Transverse colon (tissue), 4 donors: ENCODE results near the gene DDR2. TPM values are rescaled to one million over a fixed set of nuclear protein-coding genes. Genes with fewer than 3 reads are reported as not detected.
"Not testable (repeated sequence)": the region's sequence is repeated elsewhere in the genome, so short reads cannot be mapped to it uniquely, and the experiment has no call there.

Experiments used
- DNase-seq: peaks from one replicate; pipeline ENCODE4 v3.0.0-alpha.2; 2019
- H3K27ac ChIP-seq, 4 donors: fragments of 200-600 bp; sonication (generic); 2 replicates each; pipeline ENCODE4 v1.5.1; 2016 to 2018; ENCODE audit warnings: inconsistent platforms in 4 of 4
- H3K27me3 ChIP-seq: fragments of 200-600 bp; sonication (generic); 2 replicates; pipeline ENCODE4 v1.5.1; 2017; ENCODE audit warnings: inconsistent platforms
- H3K36me3 ChIP-seq, 4 donors: fragments of 200-600 bp; sonication (generic); 2 replicates each; pipeline ENCODE4 v1.5.1; 2017 to 2019; ENCODE audit warnings: inconsistent platforms in 4 of 4
- H3K4me1 ChIP-seq, 4 donors: fragments of 200-600 bp; sonication (generic); 2 replicates each; pipeline ENCODE4 v1.5.1; 2017 to 2020; ENCODE audit warnings: inconsistent platforms in 4 of 4
- H3K4me3 ChIP-seq, 4 donors: fragments of 200-600 bp; sonication (generic); 1 replicate in 1 of 4; 2 replicates in 3 of 4; pipeline versions ENCODE4 v1.5.1 to v1.6.1; 2017 to 2019; ENCODE audit warnings: inconsistent platforms in 4 of 4
- H3K9me3 ChIP-seq, 2 donors: fragments of 200-600 bp; sonication (generic); 2 replicates each; pipeline ENCODE4 v1.5.1; 2017 to 2019; ENCODE audit warnings: inconsistent platforms in 2 of 2
- CTCF ChIP-seq, 5 experiments: fragments of 200-600 bp in 3 of 5; fragments of 450-650 bp in 2 of 5; sonication (generic) in 3 of 5; IDR thresholded peaks; 1 replicate in 2 of 5; 2 replicates in 3 of 5; pipeline ENCODE4 v1.5.1; 2016 to 2017; ENCODE audit warnings: antibody characterized with exemption in 5 of 5, inconsistent platforms in 3 of 5, mild to moderate bottlenecking in 2 of 5, moderate library complexity in 1 of 5
- EP300 ChIP-seq: sonication (generic); formaldehyde crosslinking; IDR thresholded peaks from one replicate; pipeline ENCODE4 v1.6.1; 2017; ENCODE audit warnings: antibody characterized with exemption, low read depth
- POLR2A ChIP-seq: fragments of 450-650 bp; IDR thresholded peaks from one replicate; pipeline ENCODE4 v1.6.1; 2016; ENCODE audit warnings: antibody characterized with exemption, mild to moderate bottlenecking, moderate library complexity
- POLR2AphosphoS5 ChIP-seq, 3 donors: sonication (generic); formaldehyde crosslinking; IDR thresholded peaks; one replicate each; pipeline ENCODE4 v1.6.1; 2016; ENCODE audit warnings: antibody characterized with exemption in 3 of 3
- WGBS, 2 donors: methylation state at CpG; one replicate each; pipeline ENCODE4 v1.1.5; 2018; ENCODE audit warnings: low coverage in 1 of 2; 5-methylcytosine and 5-hydroxymethylcytosine counted together
- in situ Hi-C, 4 donors: fragments of 200-750 bp; cut with MboI; loops; one replicate each; pipeline versions ENCODE4 v1.15.0 to v1.15.1; 2017; ENCODE audit warnings: low sequenced_read_pairs in 3 of 4, low pct_ligation_motif_present in 1 of 4, low pct_unique_long_range_greater_than_20kb in 1 of 4
- intact Hi-C: fragments of 100-400 bp; cut with DNase I; formaldehyde crosslinking; loops from one replicate; pipeline ENCODE4 v1.15.1; 2023; ENCODE audit warnings: low total_unique reads
- total RNA-seq, 4 donors: library from RNA; depleted of rRNA; stranded (reverse); fragments of >200 nt; gene quantifications; one replicate each; pipeline ENCODE4 v1.1.0, GENCODE V29; 2016

Gene DDR2
- total RNA-seq, 4 donors from 2014 or later: 33.3 to 54.1 (median 42.2) TPM

DNA sequence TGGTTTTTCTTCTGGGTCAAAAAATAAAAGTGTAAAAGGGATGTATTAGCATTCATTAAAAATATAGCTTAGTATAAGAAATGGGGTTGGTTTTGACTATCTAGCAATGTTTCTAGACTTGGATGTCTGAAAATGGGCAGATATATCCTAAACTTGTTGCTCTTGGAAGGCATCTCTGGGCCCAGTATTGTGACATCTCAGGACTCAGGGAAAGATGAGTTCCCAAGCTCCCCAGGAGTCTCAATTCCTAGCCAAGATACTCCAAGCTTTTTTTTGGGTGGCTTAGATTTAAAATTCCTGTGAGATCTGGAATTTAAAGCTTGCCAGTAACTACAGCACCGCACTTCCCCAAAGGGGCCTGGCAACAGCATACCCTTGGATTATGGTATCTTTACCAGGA, 146.8 kb downstream of the DDR2 start:
- Histone ChIP-seq H3K9me3 (no peaks in the 10 kb centered on the region), H3K27me3 (no peaks in the 10 kb centered on the region), H3K27ac (no peak overlapping the region), H3K4me3 (no peak overlapping the region), H3K4me1 (no peaks in the 10 kb centered on the region), H3K36me3 (no peaks in the 10 kb centered on the region)
- WGBS, 2 donors: 90% methylated on average over 1 of the region's 1 CpG; no CpG with 5 or more reads in 1 of the 2 donors
- no peak for DNase-seq
- TF ChIP-seq CTCF (IDR thresholded peaks at IDR 0.05): no peak
- no peak for TF ChIP-seq EP300
- TF ChIP-seq POLR2A: no peak
- no peak for TF ChIP-seq POLR2AphosphoS5 (IDR thresholded peaks at IDR 0.05)
- in situ Hi-C loops: loop anchor here in 2 of 4 donors (25.0 kb wide), 1 partner anchor 167 kb away; no protein-coding TSS in a partner anchor
- intact Hi-C loops: no loop called here

DNA sequence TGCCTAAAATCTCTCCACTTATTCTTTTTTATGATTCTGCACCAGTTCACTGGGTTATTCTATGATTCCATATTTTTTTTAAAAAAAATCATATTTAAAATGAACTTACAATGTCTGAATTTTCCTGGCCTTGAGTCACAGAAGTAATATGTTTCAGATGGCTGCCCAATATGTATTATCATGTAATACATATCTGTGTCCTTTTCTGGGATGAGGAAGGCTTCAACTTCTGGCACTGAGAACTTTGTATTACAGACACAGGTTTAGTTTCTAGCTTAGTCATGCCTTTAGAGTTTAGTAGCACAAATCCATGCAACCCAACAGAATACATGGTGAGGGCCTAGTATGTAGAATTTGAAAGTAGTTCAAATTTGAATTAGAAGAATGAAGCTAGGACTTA, 150.4 kb downstream of the DDR2 start:
- intact Hi-C loops: no loop called here
- Histone ChIP-seq H3K4me3 (no peak overlapping the region), H3K36me3 (no peaks in the 10 kb centered on the region), H3K9me3 (no peaks in the 10 kb centered on the region), H3K4me1 (no peaks in the 10 kb centered on the region), H3K27me3 (no peaks in the 10 kb centered on the region), H3K27ac (no peak overlapping the region)
- no peak for DNase-seq
- TF ChIP-seq POLR2A: no peak
- in situ Hi-C loops: loop anchor here in 2 of 4 donors (25.0 kb wide), 1 partner anchor 170 kb away; no protein-coding TSS in a partner anchor

- H3K27ac ChIP-seq, H3K4me3 ChIP-seq, intact Hi-C loops, H3K9me3 ChIP-seq, H3K4me1 ChIP-seq, DNase-seq, H3K36me3 ChIP-seq, H3K27me3 ChIP-seq: not testable (repeated sequence)
- in situ Hi-C loops: loop anchor here in 2 of 4 donors (25.0 kb wide), 1 partner anchor 173 kb away; no protein-coding TSS in a partner anchor
- 89 to 100% methylated on average over 1 of the region's 1 CpG for WGBS, 2 donors
These were observed 152.7 kb downstream of the DDR2 start for GRCh38 chr1:162784926-162785325.

- H3K36me3 ChIP-seq, H3K9me3 ChIP-seq, H3K4me3 ChIP-seq, H3K27me3 ChIP-seq, H3K4me1 ChIP-seq, intact Hi-C loops: not testable (repeated sequence)
- peak overlapping the region; percentile 34 to 88 (median 60) for H3K27ac ChIP-seq
- peak; percentile 34 for DNase-seq
- 40 to 53% methylated on average over 1 of the region's 1 CpG for WGBS, 2 donors
- in situ Hi-C loops: loop anchor here in 2 of 4 donors (25.0 kb wide), 1 partner anchor 176 kb away; no protein-coding TSS in a partner anchor
These were observed 156.5 kb downstream of the DDR2 start for GRCh38 chr1:162788783-162789182.

- WGBS, 2 donors: 19% methylated on average over 2 of the region's 49 CpGs; no CpG with 5 or more reads in 1 of the 2 donors
- Histone ChIP-seq H3K27ac (peak within 1 kb of the TSS; percentile 86 to 91 (median 89)), H3K4me3 (peak within 1 kb of the TSS; percentile 24 to 60 (median 38))
- TF ChIP-seq CTCF (IDR thresholded peaks at IDR 0.05) (peak in 3 of 5 experiments; percentile 7 to 48 (median 41)), POLR2A (peak; percentile 63), POLR2AphosphoS5 (IDR thresholded peaks at IDR 0.05) (peak; percentile 9 to 44 (median 40))
- DNase-seq: peak; percentile 86
- intact Hi-C loops, H3K4me1 ChIP-seq, H3K36me3 ChIP-seq, H3K27me3 ChIP-seq, H3K9me3 ChIP-seq: not testable (repeated sequence)
- in situ Hi-C loops: loop anchor here in 2 of 4 donors (25.0 kb wide), 1 partner anchor 178 kb away; no protein-coding TSS in a partner anchor
These were observed 158.2 kb downstream of the DDR2 start, which contains the start of gene HSD17B7 for GRCh38 chr1:162790303-162790984. HSD17B7 (plus strand) TSS chr1:162790702; CDS start chr1:162790801, 99 bp downstream.

GRCh38 chr1:162790985-162791357, 158.7 kb downstream of the DDR2 start:
- 0% methylated on average over 7 of the region's 8 CpGs; no CpG with 5 or more reads in 1 of the 2 donors for WGBS, 2 donors
- H3K27me3 ChIP-seq, intact Hi-C loops, DNase-seq, H3K36me3 ChIP-seq, H3K9me3 ChIP-seq, H3K4me1 ChIP-seq: not testable (repeated sequence)
- in situ Hi-C loops: loop anchor here in 2 of 4 donors (25.0 kb wide), 1 partner anchor 179 kb away; no protein-coding TSS in a partner anchor
- peak overlapping the region; percentile 11 to 60 (median 34) for H3K4me3 ChIP-seq
- H3K27ac ChIP-seq: peak overlapping the region; percentile 84 to 91 (median 87)

DNA sequence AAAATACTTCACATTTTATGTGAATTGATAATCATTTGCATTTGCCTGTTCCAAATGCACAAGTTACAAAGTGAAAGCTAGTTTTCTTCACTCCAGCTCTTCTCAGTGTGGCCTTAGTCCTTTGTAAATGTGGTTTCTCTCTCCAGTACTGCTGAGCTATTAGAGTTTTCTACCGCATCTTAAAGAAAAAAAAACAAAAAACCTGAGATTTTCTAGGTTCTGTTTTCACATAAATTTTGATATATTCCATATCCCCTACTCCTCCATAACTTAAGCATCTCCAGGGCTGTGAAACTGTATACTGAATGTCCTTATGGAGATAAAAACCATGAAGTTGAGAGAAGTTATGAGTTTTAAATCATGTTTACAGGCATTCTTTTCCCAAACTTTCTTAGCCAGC, 162.0 kb downstream of the DDR2 start:
- H3K4me3 ChIP-seq, H3K36me3 ChIP-seq, H3K27me3 ChIP-seq, H3K4me1 ChIP-seq, intact Hi-C loops, DNase-seq, H3K9me3 ChIP-seq: not testable (repeated sequence)
- WGBS, 2 donors: 67 to 82% methylated on average over 1 of the region's 1 CpG
- H3K27ac ChIP-seq: peak overlapping the region in 2 of 4 donors; percentile 37
- in situ Hi-C loops: loop anchor here in 2 of 4 donors (25.0 kb wide), 1 partner anchor 182 kb away; no protein-coding TSS in a partner anchor

DNA sequence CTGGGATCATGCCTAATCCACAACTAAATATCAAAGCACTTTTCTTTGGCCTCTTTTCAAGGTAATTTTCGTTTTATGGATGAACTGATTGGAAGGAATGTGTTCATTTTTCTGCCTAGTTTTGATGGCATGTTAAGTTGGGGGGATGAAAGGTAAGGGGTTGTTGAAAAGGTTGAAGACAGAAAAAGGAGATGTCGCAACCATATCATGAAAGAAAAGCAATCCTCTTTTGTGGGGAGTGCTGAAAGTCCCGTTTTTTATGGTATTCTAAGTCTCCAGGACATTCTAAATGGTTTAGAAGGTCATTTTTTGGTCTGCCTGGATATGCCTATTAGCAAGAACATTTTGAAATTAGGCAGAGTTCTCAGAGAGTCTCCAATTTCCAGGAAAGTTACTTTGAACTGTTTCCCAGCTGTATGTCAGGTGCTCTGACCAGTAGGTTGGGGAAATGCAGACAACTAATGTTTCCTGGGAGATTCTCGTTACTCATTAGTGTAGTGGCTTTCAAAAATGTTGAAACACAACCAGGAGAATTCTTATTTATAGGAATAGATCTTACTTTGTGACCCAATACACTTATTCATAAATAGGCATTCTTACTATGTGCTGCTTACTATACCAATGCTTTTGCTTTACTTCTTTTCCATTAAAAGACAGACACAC, 164.5 kb downstream of the DDR2 start:
- H3K27ac ChIP-seq, H3K27me3 ChIP-seq, H3K36me3 ChIP-seq, H3K4me3 ChIP-seq, H3K4me1 ChIP-seq, DNase-seq, H3K9me3 ChIP-seq, intact Hi-C loops: not testable (repeated sequence)
- in situ Hi-C loops: loop anchor here in 2 of 4 donors (25.0 kb wide), 1 partner anchor 184 kb away; no protein-coding TSS in a partner anchor
- WGBS, 2 donors: 58 to 63% methylated on average over 3 to 4 of the region's 4 CpGs
